Measurements from ENCODE around the gene MGST3.

MGST3 gene

GRCh38 chr1:165634154-165634921 is 3.3 kb downstream of the MGST3 start:
- Histone ChIP-seq H3K27ac (ENCODE audit: low read depth, low read length) (no peak overlapping the region), H3K4me2 (ENCODE audit: low read length) (no peak overlapping the region), H3F3A (ENCODE audit: control insufficient read depth, insufficient read depth) (peaks cover 7% of the 10 kb centered on the region), H4K20me1 (ENCODE audit: control insufficient read depth, insufficient read depth, low read depth, low read length) (no peaks in the 10 kb centered on the region), H3K27me3 (ENCODE audit: control insufficient read depth, low read length) (peaks cover 29% of the 10 kb centered on the region), H3K36me3 (ENCODE audit: control insufficient read depth, low read length) (no peaks in the 10 kb centered on the region), H3K79me2 (ENCODE audit: control insufficient read depth, low read length) (no peaks in the 10 kb centered on the region), H3K9me2 (replicated peaks; ENCODE audit: control insufficient read depth, low read length) (no peaks in the 10 kb centered on the region), H3K4me3 (ENCODE audit: low read length) (no peak overlapping the region), H3K4me1 (ENCODE audit: control insufficient read depth, low read length) (peaks cover 50% of the 10 kb centered on the region), H3K9me3 (ENCODE audit: control insufficient read depth, insufficient read depth, low read length) (no peaks in the 10 kb centered on the region)
- no peak for TF ChIP-seq EZH2phosphoT487 (IDR thresholded peaks at IDR 0.05; ENCODE audit: borderline replicate concordance, low read length)
- TF ChIP-seq CTCF (IDR thresholded peaks at IDR 0.05; ENCODE audit: low read depth, low read length, poor library complexity, severe bottlenecking) = no peak

DNA sequence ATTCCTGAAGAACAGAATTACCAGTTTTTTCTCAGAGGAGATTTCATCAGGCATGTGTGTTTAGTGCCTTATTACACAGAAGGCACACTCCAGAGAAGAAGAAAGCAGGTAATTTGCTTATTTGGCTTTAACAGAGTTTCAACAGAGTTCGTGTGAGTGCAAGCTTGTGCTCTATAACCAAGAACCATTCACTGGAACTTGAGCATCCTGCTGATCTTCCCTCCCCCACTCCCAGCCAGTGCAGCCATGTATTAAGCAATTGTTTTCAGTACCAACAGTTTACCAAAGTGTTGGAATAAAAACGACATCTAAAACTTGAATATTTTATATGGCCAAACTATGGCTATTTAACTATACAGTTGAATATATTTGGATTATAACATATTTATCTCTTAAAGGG is 4.3 kb downstream of the MGST3 start:
- Histone ChIP-seq H3K4me2 (ENCODE audit: low read length) (peak overlapping the region; percentile 61), H4K20me1 (ENCODE audit: control insufficient read depth, insufficient read depth, low read depth, low read length) (no peaks in the 10 kb centered on the region)

GRCh38 chr1:165635823-165636222 is 4.8 kb downstream of the MGST3 start:
- Histone ChIP-seq H3K9me3 (ENCODE audit: control insufficient read depth, insufficient read depth, low read length) (no peaks in the 10 kb centered on the region), H3K27me3 (ENCODE audit: control insufficient read depth, low read length) (peaks cover 29% of the 10 kb centered on the region), H3K79me2 (ENCODE audit: control insufficient read depth, low read length) (no peaks in the 10 kb centered on the region), H3K36me3 (ENCODE audit: control insufficient read depth, low read length) (no peaks in the 10 kb centered on the region), H4K20me1 (ENCODE audit: control insufficient read depth, insufficient read depth, low read depth, low read length) (no peaks in the 10 kb centered on the region), H3K9me2 (replicated peaks; ENCODE audit: control insufficient read depth, low read length) (no peaks in the 10 kb centered on the region), H3K4me2 (ENCODE audit: low read length) (peak overlapping the region; percentile 61), H3K4me3 (ENCODE audit: low read length) (peak overlapping the region; percentile 7), H3K27ac (ENCODE audit: low read depth, low read length) (peak overlapping the region; percentile 30; the same call in 1 of the 2 replicates), H3K4me1 (ENCODE audit: control insufficient read depth, low read length) (peaks cover 37% of the 10 kb centered on the region), H3F3A (ENCODE audit: control insufficient read depth, insufficient read depth) (peaks cover 7% of the 10 kb centered on the region)
- no peak for TF ChIP-seq EZH2phosphoT487 (IDR thresholded peaks at IDR 0.05; ENCODE audit: borderline replicate concordance, low read length)
- no peak for TF ChIP-seq CTCF (IDR thresholded peaks at IDR 0.05; ENCODE audit: low read depth, low read length, poor library complexity, severe bottlenecking)

More for the DNA sequence above, 4.3 kb downstream of the MGST3 start:
- Histone ChIP-seq H3K4me1 (ENCODE audit: control insufficient read depth, low read length) (peaks cover 42% of the 10 kb centered on the region), H3K27me3 (ENCODE audit: control insufficient read depth, low read length) (peaks cover 29% of the 10 kb centered on the region), H3K79me2 (ENCODE audit: control insufficient read depth, low read length) (no peaks in the 10 kb centered on the region), H3F3A (ENCODE audit: control insufficient read depth, insufficient read depth) (peaks cover 7% of the 10 kb centered on the region), H3K36me3 (ENCODE audit: control insufficient read depth, low read length) (no peaks in the 10 kb centered on the region), H3K9me3 (ENCODE audit: control insufficient read depth, insufficient read depth, low read length) (no peaks in the 10 kb centered on the region), H3K9me2 (replicated peaks; ENCODE audit: control insufficient read depth, low read length) (no peaks in the 10 kb centered on the region), H3K4me3 (ENCODE audit: low read length) (peak overlapping the region; percentile 7), H3K27ac (ENCODE audit: low read depth, low read length) (peak overlapping the region; percentile 30; the same call in 1 of the 2 replicates)
- no peak for TF ChIP-seq CTCF (IDR thresholded peaks at IDR 0.05; ENCODE audit: low read depth, low read length, poor library complexity, severe bottlenecking)
- TF ChIP-seq EZH2phosphoT487 (IDR thresholded peaks at IDR 0.05; ENCODE audit: borderline replicate concordance, low read length) = no peak

All from DOHH2 (cell line).